ENCODE results near the gene GPC6.

Gene GPC6

DNA sequence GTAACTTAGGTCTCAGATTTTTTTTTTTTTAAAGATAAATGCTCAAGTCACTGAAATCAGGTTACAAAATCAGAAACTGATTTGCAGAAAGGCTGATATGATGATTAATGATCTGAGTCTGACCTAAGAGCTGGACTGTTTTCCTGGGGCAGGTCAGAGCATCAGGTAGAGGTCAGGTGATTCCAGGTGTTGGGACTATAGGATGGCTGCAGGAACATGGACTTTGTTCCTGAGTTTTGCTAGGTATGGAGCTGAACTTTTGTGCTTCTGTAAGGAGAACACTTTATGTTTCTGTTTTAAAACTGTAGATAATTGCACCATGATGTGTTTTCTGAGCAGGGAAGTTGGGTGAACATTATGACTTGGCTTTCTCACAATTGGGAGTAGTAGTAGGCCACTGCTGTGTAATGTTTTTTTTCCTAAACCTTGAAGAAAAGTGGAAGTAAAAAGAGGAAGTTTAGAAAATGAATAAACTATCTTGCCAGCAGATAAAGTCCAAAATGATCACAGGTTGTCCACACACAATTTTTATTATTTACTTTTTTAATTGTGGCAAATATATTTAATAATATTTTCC lies 955.7 kb downstream of the GPC6 start:
- Histone ChIP-seq H3K27me3 (replicated peaks; ENCODE audit: control insufficient read depth, insufficient read depth, low read length) (no peaks in the 10 kb centered on the region), H3K9ac (ENCODE audit: low read length) (no peak overlapping the region), H3K36me3 (ENCODE audit: control insufficient read depth, insufficient read depth, low read length, severe bottlenecking) (no peaks in the 10 kb centered on the region), H3K4me1 (ENCODE audit: control insufficient read depth, insufficient read depth, low read length) (no peaks in the 10 kb centered on the region), H3K4me3 (ENCODE audit: low read length) (no peak overlapping the region), H3K9me3 (ENCODE audit: control insufficient read depth, low read length) (no peaks in the 10 kb centered on the region)
- no peak for DNase-seq (ENCODE audit: low read depth)

DNA sequence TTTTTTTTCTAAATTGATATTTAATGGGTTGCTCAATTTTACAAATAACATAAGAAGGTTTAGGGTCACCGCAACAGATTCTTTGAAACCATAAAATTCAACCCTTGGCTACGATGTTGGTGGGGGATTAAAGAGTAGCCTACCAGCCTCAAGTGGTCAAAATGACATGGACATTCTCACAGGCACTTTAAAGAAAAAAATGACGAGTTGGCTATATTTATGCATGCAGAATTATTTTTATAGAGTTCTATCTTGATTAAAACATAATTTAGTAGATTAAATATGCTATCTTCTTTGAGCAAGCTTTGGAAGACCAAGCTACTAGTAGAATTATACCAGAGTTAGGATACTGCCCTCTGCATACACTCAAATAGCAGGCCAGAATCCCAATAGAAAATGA lies 959.9 kb downstream of the GPC6 start:
- no peak overlapping the region for H3K4me3 ChIP-seq (ENCODE audit: low read length)
- H3K4me1 ChIP-seq (ENCODE audit: control insufficient read depth, insufficient read depth, low read length) = peaks cover 4% of the 10 kb centered on the region
- H3K27me3 ChIP-seq (replicated peaks; ENCODE audit: control insufficient read depth, insufficient read depth, low read length) = no peaks in the 10 kb centered on the region
- no peak for DNase-seq (ENCODE audit: low read depth)
- no peak overlapping the region for H3K9ac ChIP-seq (ENCODE audit: low read length)
- no peaks in the 10 kb centered on the region for H3K36me3 ChIP-seq (ENCODE audit: control insufficient read depth, insufficient read depth, low read length, severe bottlenecking)
- no peaks in the 10 kb centered on the region for H3K9me3 ChIP-seq (ENCODE audit: control insufficient read depth, low read length)

DNA sequence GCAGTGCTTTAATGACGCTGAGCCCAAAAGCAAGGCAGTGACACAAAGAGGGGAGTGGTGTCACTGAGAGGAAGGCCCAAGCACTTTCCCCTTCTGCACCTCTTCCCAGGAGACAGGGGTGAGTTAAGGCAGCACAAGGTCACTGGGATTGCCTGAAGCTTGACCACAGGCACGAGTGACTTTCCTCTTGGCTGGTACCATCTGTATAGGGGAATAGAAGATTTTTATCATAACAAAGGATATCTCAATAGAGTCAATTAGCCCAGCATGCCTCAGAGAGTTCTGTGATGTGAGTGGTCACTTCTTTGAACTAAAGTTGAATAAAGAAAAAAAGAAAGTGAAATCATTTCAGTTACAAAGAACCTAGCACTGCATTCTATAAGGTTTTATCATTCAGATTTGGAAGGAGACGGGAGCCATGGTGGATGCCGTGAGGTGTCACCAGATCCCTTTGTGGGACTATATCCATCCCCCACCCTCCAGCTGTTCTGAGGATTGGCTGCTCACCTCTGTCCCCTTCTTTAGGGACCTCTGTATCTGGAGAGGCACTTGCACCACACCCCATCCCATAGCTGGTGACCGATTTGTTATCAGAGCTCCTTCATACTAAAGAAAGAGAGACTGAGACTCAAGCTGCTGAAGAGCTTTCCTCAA lies 961.7 kb downstream of the GPC6 start:
- H3K4me3 ChIP-seq (ENCODE audit: low read length) = no peak overlapping the region
- DNase-seq (ENCODE audit: low read depth) = no peak
- no peaks in the 10 kb centered on the region for H3K27me3 ChIP-seq (replicated peaks; ENCODE audit: control insufficient read depth, insufficient read depth, low read length)
- no peaks in the 10 kb centered on the region for H3K9me3 ChIP-seq (ENCODE audit: control insufficient read depth, low read length)
- no peaks in the 10 kb centered on the region for H3K36me3 ChIP-seq (ENCODE audit: control insufficient read depth, insufficient read depth, low read length, severe bottlenecking)
- H3K9ac ChIP-seq (ENCODE audit: low read length) = no peak overlapping the region
- peaks cover 4% of the 10 kb centered on the region for H3K4me1 ChIP-seq (ENCODE audit: control insufficient read depth, insufficient read depth, low read length)

DNA sequence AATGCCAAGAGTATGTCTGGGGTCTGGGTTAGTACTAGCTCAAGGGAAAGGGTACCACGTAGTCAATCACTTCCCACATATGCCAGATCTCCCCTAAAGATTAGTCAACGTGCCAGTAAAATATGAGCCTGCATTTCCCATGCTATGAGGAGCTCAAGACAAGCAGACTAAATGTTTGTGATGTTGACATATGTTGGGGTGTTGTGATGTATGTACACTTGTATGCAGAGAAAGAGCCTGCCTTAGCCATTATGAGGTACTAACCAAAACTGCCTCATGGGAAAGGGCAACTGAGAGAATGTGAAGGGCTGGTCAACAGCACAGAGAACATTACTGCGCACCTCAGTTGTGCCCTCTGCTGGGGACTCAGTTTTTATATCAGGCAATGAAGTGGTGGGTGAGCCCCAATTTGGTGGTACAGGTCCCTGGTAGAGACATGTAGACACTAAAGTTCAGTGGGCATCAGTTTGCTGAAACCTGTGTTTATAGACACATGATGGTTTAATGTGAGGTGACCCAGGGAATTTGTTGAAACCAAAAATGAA lies 965.9 kb downstream of the GPC6 start:
- H3K4me1 ChIP-seq (ENCODE audit: control insufficient read depth, insufficient read depth, low read length) = peaks cover 19% of the 10 kb centered on the region
- H3K4me3 ChIP-seq (ENCODE audit: low read length) = no peak overlapping the region
- no peaks in the 10 kb centered on the region for H3K36me3 ChIP-seq (ENCODE audit: control insufficient read depth, insufficient read depth, low read length, severe bottlenecking)
- no peaks in the 10 kb centered on the region for H3K27me3 ChIP-seq (replicated peaks; ENCODE audit: control insufficient read depth, insufficient read depth, low read length)
- no peak overlapping the region for H3K9ac ChIP-seq (ENCODE audit: low read length)
- DNase-seq (ENCODE audit: low read depth) = peak; percentile 39
- no peaks in the 10 kb centered on the region for H3K9me3 ChIP-seq (ENCODE audit: control insufficient read depth, low read length)

DNA sequence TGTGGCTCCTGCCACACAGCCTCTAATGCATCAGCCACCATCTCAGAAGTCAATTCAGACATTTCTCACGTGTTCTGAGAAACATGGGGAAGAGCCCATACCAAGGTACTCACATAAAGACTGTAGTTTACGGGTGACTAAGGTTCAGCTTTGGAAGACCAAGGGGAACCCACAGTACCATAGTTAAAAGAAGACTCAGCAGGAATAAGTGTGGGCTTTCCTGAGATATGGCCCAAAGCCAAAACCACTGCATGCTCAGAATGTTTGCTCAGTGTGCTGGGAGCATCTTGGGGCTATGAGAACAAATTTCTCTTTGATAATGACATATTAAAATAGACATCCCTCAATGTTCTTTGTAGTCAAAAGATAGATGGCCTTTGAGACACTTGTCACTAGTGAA lies 969.1 kb downstream of the GPC6 start:
- Histone ChIP-seq H3K27me3 (replicated peaks; ENCODE audit: control insufficient read depth, insufficient read depth, low read length) (no peaks in the 10 kb centered on the region), H3K36me3 (ENCODE audit: control insufficient read depth, insufficient read depth, low read length, severe bottlenecking) (no peaks in the 10 kb centered on the region), H3K4me1 (ENCODE audit: control insufficient read depth, insufficient read depth, low read length) (peaks cover 14% of the 10 kb centered on the region), H3K9ac (ENCODE audit: low read length) (no peak overlapping the region), H3K4me3 (ENCODE audit: low read length) (no peak overlapping the region), H3K9me3 (ENCODE audit: control insufficient read depth, low read length) (no peaks in the 10 kb centered on the region)
- peak; percentile 67 for DNase-seq (ENCODE audit: low read depth)

DNA sequence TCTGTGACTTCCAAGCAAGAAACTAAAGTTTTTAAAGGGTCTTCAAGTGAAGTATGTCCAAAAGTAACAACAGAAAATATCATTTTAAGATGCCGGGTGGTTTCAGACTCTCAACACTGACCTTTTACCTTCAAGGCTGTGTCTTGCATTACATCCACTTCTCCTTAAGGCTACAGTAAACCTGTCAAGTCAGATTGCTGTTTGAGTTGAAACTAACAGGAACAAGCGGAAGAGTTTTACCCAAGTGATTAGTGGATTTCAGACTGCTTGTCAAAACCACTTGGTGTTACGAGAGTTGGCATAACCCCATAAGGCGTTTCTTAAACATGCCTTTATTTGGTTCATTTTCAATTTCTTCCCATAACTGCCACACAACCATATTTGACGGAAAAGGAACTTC lies 969.8 kb downstream of the GPC6 start:
- no peak overlapping the region for H3K9ac ChIP-seq (ENCODE audit: low read length)
- DNase-seq (ENCODE audit: low read depth) = no peak
- H3K9me3 ChIP-seq (ENCODE audit: control insufficient read depth, low read length) = no peaks in the 10 kb centered on the region
- H3K27me3 ChIP-seq (replicated peaks; ENCODE audit: control insufficient read depth, insufficient read depth, low read length) = no peaks in the 10 kb centered on the region
- no peak overlapping the region for H3K4me3 ChIP-seq (ENCODE audit: low read length)
- peaks cover 14% of the 10 kb centered on the region for H3K4me1 ChIP-seq (ENCODE audit: control insufficient read depth, insufficient read depth, low read length)
- H3K36me3 ChIP-seq (ENCODE audit: control insufficient read depth, insufficient read depth, low read length, severe bottlenecking) = no peaks in the 10 kb centered on the region

DNA sequence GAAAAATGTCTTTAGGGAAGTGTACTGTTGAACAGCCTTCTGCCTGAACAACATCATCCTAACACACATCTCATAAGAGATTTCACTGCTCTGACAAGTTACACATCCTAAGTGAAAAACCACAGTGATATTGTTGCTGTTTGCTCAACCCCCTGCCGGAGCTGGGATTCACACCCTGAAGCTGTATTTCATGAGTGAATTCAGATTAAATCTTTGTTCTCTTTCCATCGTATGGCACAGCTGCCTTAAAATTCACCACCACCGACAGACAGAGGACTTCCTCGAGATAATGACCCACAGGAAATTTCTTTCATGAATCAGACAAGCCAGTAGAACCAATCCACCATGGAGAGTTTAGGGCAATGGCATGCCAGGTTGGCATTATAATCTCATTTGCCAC lies 972.1 kb downstream of the GPC6 start:
- DNase-seq (ENCODE audit: low read depth) = no peak
- peaks cover 14% of the 10 kb centered on the region for H3K4me1 ChIP-seq (ENCODE audit: control insufficient read depth, insufficient read depth, low read length)
- H3K4me3 ChIP-seq (ENCODE audit: low read length) = no peak overlapping the region
- H3K27me3 ChIP-seq (replicated peaks; ENCODE audit: control insufficient read depth, insufficient read depth, low read length) = no peaks in the 10 kb centered on the region
- no peaks in the 10 kb centered on the region for H3K36me3 ChIP-seq (ENCODE audit: control insufficient read depth, insufficient read depth, low read length, severe bottlenecking)
- H3K9me3 ChIP-seq (ENCODE audit: control insufficient read depth, low read length) = no peaks in the 10 kb centered on the region
- no peak overlapping the region for H3K9ac ChIP-seq (ENCODE audit: low read length)

DNA sequence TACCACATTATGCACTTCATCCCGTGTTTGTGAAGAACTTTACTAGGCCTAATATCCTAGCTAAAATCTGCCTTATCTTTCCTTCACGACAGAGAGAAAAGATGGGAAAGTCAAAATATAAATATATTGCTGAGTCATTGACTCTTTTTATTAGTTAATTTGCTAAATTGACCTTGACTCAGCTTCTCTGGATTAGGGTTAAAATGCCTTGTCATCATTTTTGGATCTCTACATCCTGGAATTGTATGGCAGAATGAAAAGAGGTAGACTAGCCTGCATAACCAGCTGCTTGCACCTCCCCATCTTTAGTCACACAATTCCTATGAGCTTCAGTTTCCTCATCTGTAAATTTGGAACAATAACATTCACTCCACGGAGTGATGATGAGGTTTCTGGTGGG lies 972.5 kb downstream of the GPC6 start:
- DNase-seq (ENCODE audit: low read depth) = no peak
- H3K9me3 ChIP-seq (ENCODE audit: control insufficient read depth, low read length) = no peaks in the 10 kb centered on the region
- no peak overlapping the region for H3K4me3 ChIP-seq (ENCODE audit: low read length)
- H3K9ac ChIP-seq (ENCODE audit: low read length) = no peak overlapping the region
- H3K4me1 ChIP-seq (ENCODE audit: control insufficient read depth, insufficient read depth, low read length) = peaks cover 14% of the 10 kb centered on the region
- H3K36me3 ChIP-seq (ENCODE audit: control insufficient read depth, insufficient read depth, low read length, severe bottlenecking) = no peaks in the 10 kb centered on the region
- no peaks in the 10 kb centered on the region for H3K27me3 ChIP-seq (replicated peaks; ENCODE audit: control insufficient read depth, insufficient read depth, low read length)

DNA sequence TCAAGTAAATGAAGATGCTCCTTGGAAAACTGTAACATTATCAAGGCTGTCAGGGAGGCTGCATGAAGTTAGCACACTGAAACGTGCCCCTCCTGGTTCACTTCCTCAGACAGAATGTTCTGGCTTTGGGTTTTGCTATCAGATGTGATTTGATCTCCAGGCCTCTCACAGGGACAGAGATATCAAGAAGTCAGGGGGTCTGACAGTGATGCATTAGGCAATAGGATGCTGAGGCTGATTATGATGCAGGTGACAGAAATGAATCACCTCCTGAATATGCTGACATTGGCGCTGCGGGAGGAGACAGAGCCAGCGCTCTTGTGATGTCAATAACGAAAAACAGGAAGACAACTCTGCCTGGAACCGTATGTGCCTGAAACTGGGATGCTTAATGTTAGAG lies 974.4 kb downstream of the GPC6 start:
- no peaks in the 10 kb centered on the region for H3K36me3 ChIP-seq (ENCODE audit: control insufficient read depth, insufficient read depth, low read length, severe bottlenecking)
- no peak for DNase-seq (ENCODE audit: low read depth)
- peaks cover 13% of the 10 kb centered on the region for H3K4me1 ChIP-seq (ENCODE audit: control insufficient read depth, insufficient read depth, low read length)
- H3K9me3 ChIP-seq (ENCODE audit: control insufficient read depth, low read length) = no peaks in the 10 kb centered on the region
- H3K4me3 ChIP-seq (ENCODE audit: low read length) = no peak overlapping the region
- no peak overlapping the region for H3K9ac ChIP-seq (ENCODE audit: low read length)
- H3K27me3 ChIP-seq (replicated peaks; ENCODE audit: control insufficient read depth, insufficient read depth, low read length) = no peaks in the 10 kb centered on the region

DNA sequence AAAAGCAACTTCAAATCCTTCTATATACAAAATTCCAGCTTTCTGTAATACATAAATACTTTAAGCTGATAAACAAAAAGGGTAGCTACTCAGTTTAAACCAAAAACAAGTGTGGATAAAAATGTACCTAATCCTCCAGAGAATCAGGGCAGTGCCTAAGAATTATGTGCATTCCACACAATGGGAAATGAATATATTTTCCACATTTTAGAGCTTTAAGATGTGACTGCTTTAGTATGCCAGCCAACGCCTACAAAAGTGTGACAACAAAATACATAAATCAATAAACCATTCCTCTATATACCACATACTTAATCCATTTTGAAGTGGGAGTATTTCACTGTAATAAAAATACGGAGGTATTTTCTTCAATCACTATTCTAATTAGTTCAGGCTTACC lies 977.6 kb downstream of the GPC6 start:
- H3K36me3 ChIP-seq (ENCODE audit: control insufficient read depth, insufficient read depth, low read length, severe bottlenecking) = no peaks in the 10 kb centered on the region
- H3K4me1 ChIP-seq (ENCODE audit: control insufficient read depth, insufficient read depth, low read length) = peaks cover 9% of the 10 kb centered on the region
- DNase-seq (ENCODE audit: low read depth) = no peak
- no peak overlapping the region for H3K9ac ChIP-seq (ENCODE audit: low read length)
- H3K9me3 ChIP-seq (ENCODE audit: control insufficient read depth, low read length) = no peaks in the 10 kb centered on the region
- no peak overlapping the region for H3K4me3 ChIP-seq (ENCODE audit: low read length)
- H3K27me3 ChIP-seq (replicated peaks; ENCODE audit: control insufficient read depth, insufficient read depth, low read length) = no peaks in the 10 kb centered on the region

DNA sequence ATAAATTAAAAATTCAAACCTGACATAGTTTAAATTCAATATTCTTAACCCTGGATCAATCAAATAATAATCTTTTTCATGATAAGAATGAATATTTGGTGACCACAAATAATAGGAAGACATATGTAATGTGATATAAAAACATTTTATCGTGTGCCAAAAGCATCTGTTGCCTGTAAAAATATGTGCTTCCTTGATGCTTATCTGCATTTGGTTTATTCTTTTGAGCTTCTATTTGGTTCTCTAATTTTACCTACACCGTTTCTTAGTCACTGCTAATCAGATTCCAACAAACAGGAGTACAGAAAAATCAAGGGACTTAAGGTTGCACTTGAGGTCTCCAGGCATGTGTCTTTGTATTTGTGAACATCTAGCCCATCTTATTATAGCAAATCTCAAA lies 978.3 kb downstream of the GPC6 start:
- Histone ChIP-seq H3K4me1 (ENCODE audit: control insufficient read depth, insufficient read depth, low read length) (peaks cover 12% of the 10 kb centered on the region), H3K4me3 (ENCODE audit: low read length) (no peak overlapping the region), H3K9ac (ENCODE audit: low read length) (no peak overlapping the region), H3K27me3 (replicated peaks; ENCODE audit: control insufficient read depth, insufficient read depth, low read length) (no peaks in the 10 kb centered on the region), H3K36me3 (ENCODE audit: control insufficient read depth, insufficient read depth, low read length, severe bottlenecking) (no peaks in the 10 kb centered on the region), H3K9me3 (ENCODE audit: control insufficient read depth, low read length) (no peaks in the 10 kb centered on the region)
- no peak for DNase-seq (ENCODE audit: low read depth)

DNA sequence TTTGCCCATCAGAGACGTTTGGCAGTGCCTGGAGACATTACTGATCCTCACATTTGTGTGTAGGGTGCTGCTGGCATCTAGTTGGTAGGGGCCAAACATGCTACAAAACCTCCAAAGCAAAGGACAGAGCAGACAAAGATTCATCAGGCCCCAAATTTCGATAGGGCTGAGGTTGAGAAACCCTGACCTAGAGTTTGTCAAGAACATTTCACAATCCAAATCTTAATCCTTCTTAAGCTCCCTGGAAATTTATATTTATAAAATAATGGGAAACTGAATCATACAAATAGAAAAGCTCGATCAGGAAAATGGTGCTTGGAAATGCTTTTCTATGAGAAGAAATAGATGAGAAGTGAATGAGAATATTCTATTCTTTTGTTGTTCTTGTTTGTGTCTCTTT lies 979.3 kb downstream of the GPC6 start:
- no peaks in the 10 kb centered on the region for H3K27me3 ChIP-seq (replicated peaks; ENCODE audit: control insufficient read depth, insufficient read depth, low read length)
- H3K36me3 ChIP-seq (ENCODE audit: control insufficient read depth, insufficient read depth, low read length, severe bottlenecking) = no peaks in the 10 kb centered on the region
- no peaks in the 10 kb centered on the region for H3K9me3 ChIP-seq (ENCODE audit: control insufficient read depth, low read length)
- peak; percentile 31 for DNase-seq (ENCODE audit: low read depth)
- H3K4me1 ChIP-seq (ENCODE audit: control insufficient read depth, insufficient read depth, low read length) = peaks cover 12% of the 10 kb centered on the region
- H3K4me3 ChIP-seq (ENCODE audit: low read length) = no peak overlapping the region
- H3K9ac ChIP-seq (ENCODE audit: low read length) = no peak overlapping the region

Measured in adipocyte (in vitro differentiated cells).